GM13976 (cell line): ENCODE measurements around the gene COA3.
"Not testable (repeated sequence)": the region's sequence is repeated elsewhere in the genome, so short reads cannot be mapped to it uniquely, and the experiment has no call there.

Experiments used
- DNase-seq: peaks from one replicate; pipeline ENCODE4 v3.0.0; 2012; ENCODE audit warnings: low spot score
- in situ Hi-C: fragments of 300-500 bp; cut with MboI; formaldehyde crosslinking; loops from one replicate; pipeline ENCODE4 v1.12.0; 2022; ENCODE audit warnings: low sequenced_read_pairs, mixed read lengths, inconsistent platforms; ENCODE audit not compliant: unreplicated experiment
- TF ChIP-seq, protein P1 (sequence below): IDR thresholded peaks from 2 replicates; pipeline ENCODE4 v1.5.1; 2012; ENCODE audit warnings: borderline replicate concordance, mild to moderate bottlenecking; ENCODE audit not compliant: insufficient read depth; ENCODE audit errors: extremely low read depth, missing control alignments, control extremely low read depth

Gene COA3

DNA sequence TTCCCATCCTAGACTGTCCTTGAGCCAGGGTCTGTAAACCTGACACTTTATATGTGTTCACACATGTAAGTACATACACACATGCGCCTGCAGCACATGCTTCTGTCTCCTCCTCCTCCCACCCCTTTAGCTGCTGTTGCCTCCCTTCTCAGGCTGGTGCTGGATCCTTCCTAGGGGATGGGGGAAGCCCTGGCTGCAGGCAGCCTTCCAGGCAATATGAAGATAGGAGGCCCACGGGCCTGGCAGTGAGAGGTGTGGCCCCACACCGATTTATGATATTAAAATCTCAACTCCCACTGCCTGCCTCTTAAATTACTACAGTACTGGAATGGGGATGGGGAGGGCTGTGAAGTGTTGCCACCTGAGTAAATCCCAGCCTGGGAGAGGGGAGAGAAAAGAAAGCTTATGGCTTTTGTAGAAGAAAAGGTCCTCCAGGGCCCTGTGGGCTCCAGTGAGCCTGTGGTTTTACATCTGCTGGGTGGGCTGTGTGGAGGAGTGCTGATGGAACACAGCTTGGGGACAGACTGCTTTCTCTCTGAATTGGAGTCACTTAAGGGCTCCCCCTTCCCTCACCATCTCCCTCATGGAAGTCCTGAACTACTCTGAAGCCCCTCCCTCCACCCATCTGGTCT lies 19.1 kb downstream of the COA3 start:
- DNase-seq, result no peak
- in situ Hi-C loops, result no loop called here
- TF ChIP-seq, protein P1, sequence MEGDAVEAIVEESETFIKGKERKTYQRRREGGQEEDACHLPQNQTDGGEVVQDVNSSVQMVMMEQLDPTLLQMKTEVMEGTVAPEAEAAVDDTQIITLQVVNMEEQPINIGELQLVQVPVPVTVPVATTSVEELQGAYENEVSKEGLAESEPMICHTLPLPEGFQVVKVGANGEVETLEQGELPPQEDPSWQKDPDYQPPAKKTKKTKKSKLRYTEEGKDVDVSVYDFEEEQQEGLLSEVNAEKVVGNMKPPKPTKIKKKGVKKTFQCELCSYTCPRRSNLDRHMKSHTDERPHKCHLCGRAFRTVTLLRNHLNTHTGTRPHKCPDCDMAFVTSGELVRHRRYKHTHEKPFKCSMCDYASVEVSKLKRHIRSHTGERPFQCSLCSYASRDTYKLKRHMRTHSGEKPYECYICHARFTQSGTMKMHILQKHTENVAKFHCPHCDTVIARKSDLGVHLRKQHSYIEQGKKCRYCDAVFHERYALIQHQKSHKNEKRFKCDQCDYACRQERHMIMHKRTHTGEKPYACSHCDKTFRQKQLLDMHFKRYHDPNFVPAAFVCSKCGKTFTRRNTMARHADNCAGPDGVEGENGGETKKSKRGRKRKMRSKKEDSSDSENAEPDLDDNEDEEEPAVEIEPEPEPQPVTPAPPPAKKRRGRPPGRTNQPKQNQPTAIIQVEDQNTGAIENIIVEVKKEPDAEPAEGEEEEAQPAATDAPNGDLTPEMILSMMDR, result no peak

DNA sequence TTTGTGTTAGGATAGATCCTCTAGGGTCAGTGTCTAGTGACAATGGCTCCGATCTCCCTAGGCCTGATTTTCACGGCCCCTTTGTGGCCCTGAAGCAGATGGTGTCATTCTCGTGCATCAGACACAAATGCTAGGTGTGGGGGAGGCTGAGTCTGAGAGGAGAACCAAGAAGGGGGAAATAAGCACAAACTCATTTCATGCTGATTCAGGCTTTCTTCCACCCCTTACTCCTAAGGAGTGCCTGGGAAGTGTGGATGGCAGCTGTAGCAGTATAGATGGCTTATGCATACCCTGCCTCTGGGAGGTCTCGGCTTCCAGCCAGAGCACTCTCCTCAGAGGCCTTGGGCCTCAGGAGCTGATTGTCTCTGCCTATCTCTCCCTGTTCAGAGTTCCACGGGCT lies 19.9 kb downstream of the COA3 start:
- TF ChIP-seq, protein P1, result no peak
- DNase-seq, result no peak
- in situ Hi-C loops, result no loop called here

DNA sequence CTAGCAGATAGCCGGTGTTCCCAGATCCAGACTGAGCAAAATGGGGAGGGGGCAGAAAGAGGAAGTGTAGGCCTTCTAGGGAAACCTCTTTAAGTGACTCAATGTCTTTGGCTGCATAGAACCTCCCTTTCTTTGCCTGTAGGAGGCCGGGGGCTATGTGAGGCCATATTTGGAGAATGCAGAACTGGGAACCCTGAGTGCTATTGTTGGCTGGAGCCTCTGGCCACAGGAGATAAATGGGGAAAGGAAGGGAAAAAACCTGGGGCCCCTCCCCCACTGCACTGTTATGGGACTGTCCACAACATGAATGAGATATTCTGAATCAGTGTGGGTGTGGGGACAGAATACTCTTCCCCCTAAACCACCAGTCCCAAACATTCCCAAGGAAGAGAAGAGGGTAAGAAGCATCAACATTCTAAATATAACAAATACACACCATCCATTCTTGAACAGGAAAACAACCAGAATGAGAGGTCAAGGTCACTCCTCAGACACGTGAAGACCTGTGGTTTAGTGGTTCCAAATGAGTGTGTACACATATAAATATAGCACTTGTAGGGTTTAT lies 22.9 kb downstream of the COA3 start:
- in situ Hi-C loops, result no loop called here
- TF ChIP-seq, protein P1, result no peak
- DNase-seq, result no peak

DNA sequence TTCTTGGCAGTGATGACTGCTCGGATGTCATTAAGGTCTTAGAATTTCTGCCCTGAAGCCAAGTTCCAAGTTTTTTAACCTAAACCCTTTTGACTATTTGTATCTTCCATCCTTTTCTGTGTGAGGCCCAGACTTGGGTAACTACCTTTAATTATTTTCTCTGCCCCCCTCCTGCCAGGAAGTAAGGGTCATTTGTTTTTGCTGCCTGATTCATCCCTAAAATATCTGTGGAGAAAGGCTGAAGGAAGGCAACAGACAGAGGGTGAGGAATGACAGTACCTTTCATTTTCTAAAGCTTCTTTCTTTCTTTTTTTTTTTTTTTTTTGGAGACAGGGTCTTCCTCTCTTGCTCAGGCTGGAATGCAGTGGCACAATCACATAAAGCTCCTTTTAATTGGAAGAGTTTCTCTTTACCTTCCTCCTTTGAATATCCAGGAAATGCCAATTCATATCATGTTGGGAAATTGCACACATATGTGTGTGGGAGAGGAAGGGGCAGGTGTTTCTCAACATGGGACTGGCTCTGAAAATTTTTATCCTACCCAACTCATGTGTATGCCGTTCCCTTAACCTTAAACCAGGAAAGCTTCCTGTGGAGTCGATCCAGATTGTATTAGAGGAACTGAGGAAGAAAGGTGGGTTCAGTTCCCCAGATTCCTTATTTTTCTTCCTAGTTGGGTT lies 24.3 kb downstream of the COA3 start:
- TF ChIP-seq, protein P1, result no peak
- in situ Hi-C loops, result no loop called here
- no peak for DNase-seq

DNA sequence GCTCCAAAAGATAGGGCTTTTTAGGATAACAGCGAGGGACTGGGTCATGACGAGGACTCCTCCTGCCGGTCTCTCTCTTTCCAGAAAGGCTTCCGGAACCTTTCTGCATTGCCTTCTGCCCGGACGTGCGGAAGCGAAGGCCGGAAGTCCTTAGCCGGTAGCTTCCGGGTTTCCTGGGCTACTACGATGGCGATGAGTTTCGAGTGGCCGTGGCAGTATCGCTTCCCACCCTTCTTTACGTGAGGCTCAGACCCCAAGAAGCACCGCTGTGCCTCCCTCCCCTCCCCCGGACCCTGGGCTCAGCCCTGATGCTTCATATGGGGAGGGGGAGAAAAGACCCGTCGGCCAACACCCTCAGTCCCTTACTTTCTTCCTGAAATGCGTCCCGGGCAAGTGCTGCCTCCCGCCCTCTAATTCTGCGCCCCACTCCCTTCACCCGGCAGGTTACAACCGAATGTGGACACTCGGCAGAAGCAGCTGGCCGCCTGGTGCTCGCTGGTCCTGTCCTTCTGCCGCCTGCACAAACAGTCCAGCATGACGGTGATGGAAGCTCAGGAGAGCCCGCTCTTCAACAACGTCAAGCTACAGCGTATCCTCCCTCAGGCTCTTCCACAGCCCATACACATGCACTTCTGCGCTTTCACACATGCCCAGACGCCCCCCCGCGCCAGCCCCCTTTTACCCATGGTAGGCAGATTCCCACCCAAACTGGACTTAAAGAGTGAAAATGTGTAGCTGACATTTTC lies 25.0 kb downstream of the COA3 start, which contains the start of gene VPS25:
Gene VPS25, plus strand, starts transcription at position 160 of the 746 bp plus-strand sequence. Its CDS starts 27 bp downstream, at position 187.
- in situ Hi-C loops, result no loop called here
- TF ChIP-seq, protein P1, result no peak

DNA sequence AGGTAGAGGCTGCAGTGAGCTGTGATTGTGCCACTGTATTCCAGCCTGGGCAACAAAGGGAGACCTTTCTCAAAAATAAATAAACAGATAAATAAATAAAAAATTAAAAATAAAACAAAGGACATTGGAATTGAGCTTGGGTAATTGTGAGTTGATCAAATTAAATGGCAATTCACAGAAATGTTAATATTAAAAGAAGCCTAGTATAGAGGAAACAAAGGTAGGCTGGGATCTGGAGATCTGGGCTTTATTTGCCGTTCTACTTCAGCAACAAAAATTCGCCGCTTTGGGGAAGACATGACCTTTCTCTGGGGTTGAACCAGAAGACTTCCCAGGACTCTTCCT lies 25.6 kb downstream of the COA3 start:
- TF ChIP-seq, protein P1, result no peak
- no peak for DNase-seq
- in situ Hi-C loops, result no loop called here

More for the DNA sequence above, 25.0 kb downstream of the COA3 start, which contains the start of gene VPS25:
- DNase-seq, result peak; percentile 88

DNA sequence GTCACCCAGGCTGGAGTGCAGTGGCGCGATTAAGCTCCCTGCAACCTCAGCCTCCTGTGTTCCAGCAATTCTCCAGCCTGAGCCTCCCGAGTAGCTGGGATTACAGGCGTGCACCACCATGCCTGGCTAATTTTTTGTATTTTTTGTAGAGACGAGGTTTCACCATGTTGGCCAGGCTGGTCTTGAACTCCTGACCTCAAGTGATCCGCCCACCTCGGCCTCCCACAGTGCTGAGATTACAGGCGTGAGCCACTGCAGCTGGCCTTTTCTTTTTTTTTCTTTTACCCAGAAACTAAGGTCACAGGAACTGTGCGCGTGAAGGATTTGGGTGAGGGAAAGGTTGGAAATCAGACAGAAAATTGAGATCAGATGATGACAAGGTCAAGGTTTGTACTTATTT lies 28.5 kb downstream of the COA3 start:
- DNase-seq, in situ Hi-C loops: not testable (repeated sequence)

DNA sequence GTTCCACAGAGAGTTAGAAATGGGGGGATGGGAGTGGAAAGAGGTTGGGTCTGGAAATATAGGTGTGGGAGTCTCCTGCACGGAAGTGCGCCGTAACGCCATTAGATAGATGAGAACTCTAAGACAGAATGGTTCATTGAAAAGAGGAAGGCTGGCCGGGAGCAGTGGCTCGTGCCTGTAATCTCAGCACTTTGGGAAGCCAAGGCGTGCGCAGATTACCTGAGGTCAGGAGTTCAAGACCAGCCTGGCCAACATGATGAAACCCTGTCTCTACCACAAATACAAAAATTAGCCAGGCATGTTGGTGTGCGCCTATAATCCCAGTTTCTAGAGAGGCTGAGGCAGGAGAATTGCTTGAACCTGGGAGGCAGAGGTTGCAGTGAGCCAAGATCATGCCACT lies 30.5 kb downstream of the COA3 start:
- DNase-seq, in situ Hi-C loops: not testable (repeated sequence)
